Fibroblast of gingiva (primary cell): Measurements from ENCODE around the gene CCNB1.
"Not testable (repeated sequence)": the region's sequence is repeated elsewhere in the genome, so short reads cannot be mapped to it uniquely, and the experiment has no call there.

ENCODE experiments used
- DNase-seq: peaks from one replicate; pipeline ENCODE4 v3.0.0-alpha.2; 2011; ENCODE audit warnings: low read depth

The CCNB1 gene

DNA sequence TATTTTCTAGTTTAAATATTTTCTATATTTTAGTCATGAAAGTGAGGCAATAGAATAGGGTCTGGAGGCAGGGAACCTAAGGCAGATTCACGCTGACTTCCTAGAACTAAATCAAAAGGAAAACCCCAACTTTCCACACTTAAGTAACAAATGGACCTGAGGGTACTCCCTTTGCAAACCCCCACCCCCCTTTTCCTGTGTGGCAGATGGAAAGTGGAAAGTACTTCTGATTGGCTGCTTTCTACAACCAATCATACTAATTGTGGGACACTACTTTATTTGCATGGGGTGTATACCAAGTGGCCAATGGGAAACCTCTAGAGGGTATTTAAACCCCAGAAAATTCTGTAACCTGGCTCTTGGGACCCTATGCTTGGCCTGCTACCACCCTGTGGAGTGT is 17.7 kb downstream of the CCNB1 start:
- no peak for DNase-seq

DNA sequence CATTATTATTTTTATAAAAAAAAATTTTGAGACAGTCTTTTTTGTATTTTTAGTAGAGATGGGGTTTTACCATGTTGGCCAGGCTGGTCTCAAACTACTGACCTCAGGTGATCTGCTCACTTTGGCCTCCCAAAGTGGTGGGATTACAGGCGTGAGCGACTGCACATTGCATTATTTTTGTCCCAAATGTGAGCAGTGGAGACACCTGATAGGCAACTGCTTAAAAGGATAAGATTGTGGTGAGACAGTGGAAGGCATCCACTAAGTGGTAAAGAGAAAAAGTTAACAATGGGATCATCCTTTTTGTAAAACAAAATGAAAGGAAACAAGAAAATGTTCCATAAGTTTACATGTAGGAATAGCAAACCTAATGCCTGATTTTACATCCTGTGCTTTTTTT is 20.4 kb downstream of the CCNB1 start:
- DNase-seq: no peak

DNA sequence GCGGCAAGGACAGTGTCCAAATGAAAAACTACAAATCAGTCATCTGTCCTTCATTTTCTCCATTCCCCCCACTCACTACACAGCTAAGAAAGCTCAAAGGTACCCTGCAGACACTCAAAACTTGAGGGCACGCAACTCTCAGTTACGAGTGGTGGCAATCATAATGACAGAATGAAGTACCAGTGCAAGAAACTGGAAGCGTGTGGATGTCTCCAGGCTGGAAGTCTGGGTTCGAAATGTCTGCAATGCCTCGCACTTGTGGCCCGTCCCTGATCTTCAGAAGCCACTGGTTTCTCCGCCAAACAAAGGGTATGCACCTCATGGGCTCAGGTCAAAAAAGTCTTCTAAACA is 21.8 kb downstream of the CCNB1 start:
- DNase-seq: no peak

DNA sequence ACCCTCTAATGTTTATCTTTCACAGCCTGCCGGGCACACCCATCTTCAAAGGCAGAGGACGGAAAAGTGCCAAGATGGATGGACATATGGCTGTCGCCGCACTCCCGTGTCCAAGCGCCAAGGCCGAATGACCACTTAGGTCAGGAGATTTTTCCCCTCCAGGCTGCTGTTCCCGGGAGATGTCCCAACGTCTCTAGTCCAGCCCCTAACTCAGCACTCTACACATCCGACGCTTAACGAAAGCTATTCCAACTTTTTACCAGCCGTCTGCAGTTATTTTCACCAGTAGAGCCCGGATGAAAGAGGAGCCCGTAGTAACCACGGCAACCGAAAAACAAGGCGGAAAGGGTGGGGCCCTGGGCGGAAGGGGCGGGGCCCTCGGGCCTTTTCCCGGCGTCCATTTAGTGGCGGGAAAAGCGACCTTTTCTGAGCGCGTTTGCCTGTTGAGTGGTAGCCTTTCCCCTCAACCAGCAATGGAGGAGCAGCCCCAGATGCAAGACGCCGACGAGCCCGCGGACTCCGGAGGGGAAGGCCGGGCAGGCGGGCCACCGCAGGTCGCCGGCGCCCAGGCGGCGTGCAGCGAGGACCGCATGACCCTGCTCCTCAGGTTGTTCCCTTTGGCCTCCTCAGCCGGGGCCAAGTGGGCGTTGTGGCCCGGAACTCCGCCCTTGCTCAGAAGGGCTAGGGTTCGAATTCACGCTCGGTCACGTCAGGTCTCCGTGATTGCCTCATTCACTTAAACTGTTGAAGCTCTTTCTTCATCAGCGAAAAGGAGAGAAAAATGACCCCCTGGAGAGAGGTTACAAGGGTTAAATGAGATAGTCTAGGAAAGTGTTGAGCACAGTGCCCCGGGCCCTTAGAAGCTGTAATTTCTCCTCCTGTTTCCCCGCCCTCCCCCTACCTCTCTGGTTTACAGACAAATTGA is 22.5 kb downstream of the CCNB1 start, which contains the start of gene CENPH:
Gene CENPH, plus strand, starts transcription at position 422 of the 925 bp plus-strand sequence. Its CDS starts 52 bp downstream, at position 474.
- peak; percentile 87 for DNase-seq

DNA sequence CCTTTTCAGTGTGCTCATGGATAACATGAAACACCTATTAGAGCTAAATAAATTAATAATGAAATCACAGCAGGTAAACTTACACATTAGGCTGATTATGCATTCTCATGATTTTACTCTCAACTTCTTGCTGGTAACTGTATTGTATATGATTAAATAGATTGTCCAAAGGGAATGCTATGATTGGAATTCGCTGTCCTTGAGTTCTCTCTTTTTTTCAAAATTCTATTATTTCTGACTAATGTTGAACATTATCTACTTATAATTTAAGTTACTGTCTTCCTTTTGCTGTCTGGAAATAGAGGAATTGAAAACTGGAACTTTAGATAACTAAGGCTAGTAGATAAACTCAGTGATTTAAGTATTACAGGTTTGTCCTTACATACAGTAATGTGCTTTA is 35.5 kb downstream of the CCNB1 start:
- no peak for DNase-seq

DNA sequence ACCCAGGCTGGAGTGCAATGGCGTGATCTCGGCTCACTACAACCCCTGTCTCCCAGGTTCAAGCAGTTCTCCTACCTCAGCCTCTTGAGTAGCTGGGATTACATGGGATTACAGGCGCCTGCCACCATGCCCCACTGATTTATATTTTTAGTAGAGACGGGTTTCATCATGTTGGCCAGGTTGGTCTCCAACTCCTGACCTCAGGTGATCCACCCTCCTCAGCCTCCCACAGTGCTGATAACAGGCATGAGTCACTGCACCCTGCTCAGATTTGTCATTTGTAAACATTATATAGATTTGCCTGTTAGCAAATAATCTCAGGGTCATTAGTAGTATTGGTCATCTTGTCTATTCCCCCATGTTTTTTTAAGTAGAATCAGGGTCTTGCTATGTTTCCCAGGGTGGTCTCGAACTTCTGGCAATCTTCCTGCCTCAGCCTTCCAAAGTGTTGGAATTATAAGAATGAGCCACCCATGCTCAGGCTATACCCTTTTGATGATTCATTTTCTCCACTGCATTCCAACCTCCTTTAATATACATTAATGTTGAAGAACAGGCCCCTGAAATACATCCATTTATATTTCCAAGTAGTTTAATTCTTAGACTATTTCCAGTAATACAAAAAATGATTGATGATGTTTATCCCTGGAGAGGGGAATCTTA is 39.7 kb downstream of the CCNB1 start:
- DNase-seq: no peak

DNA sequence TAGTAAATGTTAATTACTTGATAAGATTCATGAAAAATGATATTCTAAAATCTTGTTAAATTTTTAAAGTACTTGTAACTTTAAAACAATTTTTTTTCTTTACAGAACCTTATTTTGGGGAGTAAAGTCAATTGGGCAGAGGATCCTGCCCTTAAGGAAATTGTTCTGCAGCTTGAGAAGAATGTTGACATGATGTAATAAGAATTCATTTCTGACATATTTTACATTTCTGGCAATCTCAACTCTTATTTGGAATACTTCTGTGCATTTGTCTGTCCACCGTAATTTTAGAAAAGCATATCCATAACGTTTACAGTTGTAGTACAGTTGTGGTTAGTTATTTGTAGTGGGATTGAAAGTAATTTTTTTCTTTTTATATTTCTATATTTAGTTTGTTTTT is 42.7 kb downstream of the CCNB1 start:
- DNase-seq: peak; percentile 21

DNA sequence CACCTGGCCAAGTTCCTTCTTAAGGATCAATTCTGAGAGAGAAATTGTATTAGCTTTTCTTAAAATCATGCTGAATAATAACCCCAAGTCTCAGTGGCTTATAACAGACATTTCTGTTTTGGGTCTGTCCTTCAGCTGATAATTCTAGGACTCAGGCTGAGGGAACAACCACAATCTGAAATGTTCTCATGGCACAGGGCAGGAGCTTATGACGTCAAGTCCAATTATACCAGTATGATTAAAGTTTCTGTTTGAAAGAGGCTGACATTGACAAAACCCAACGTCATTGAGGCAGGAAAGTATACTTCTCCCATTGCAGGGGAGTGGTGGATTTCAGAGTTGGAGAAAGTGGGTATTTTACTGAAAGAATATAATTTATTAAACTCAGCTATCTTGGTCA is 44.2 kb downstream of the CCNB1 start:
- no peak for DNase-seq

DNA sequence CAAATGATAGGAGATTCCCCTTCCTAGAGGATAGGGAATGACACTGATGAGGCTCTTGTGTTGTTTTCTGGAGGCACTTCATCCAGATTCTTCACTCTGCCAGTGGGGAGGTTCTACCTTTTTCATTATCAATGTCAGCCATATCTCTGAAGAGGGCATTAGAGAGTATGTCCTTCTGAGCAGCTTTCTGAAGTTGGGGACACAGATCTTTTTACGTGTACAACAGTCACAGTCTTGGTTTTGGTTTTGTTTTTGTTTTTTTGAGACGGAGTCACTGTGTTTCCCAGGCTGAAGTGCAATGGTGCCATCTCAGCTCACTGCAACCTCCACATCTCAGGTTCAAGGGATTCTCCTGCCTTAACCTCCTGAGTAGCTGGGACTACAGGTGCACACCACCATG is 45.1 kb downstream of the CCNB1 start:
- no peak for DNase-seq

DNA sequence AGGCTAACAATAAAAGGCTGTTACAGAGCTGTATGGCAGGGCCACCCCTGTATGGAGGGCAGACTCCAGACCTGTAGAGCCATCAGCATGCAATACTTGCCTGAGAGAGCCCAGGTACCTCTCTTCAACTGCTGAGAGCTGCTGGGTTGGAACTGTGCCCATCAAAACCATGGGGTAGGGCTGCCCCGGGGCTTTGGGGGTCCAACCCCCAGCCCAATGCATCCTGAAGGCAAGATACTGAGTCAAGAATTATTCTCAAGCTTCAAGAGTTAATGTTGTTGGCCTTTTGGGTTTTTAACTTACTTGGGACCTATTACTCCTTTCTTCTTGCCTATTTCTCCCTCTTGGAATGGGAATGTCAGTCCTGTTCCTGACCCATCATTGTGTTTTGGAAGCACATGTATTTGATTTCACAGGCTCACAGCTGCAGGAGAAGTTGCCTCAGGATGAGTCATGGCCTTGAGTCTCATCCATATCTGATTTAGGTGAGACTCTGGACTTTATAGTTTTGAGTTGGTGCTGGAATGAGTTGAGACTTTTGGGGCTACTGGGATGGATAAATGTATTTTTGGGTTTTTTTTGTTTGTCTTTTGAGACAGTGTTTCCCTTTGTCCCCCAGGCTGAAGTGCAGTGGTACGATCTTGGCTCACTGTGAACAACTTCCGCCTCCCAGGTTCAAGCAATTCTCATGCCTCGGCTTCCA is 46.7 kb downstream of the CCNB1 start:
- DNase-seq: peak; percentile 56

DNA sequence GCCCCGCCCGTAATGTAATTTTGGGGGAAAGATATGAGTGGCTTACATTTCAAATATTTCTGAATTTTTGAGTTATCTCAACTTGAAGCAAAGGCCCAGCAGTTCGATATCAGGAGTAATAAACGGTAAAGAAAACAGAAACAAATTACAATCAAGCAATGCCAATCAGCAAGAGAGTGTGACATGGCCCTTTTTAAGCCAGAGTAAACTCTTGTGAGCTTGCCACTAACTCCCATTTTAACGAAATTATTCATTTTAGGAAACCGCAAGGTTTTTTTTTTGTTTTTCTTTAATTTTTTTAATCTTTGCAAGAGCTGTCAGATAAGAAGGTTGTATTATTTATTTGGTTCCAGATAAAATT is 50.2 kb downstream of the CCNB1 start:
- no peak for DNase-seq

DNA sequence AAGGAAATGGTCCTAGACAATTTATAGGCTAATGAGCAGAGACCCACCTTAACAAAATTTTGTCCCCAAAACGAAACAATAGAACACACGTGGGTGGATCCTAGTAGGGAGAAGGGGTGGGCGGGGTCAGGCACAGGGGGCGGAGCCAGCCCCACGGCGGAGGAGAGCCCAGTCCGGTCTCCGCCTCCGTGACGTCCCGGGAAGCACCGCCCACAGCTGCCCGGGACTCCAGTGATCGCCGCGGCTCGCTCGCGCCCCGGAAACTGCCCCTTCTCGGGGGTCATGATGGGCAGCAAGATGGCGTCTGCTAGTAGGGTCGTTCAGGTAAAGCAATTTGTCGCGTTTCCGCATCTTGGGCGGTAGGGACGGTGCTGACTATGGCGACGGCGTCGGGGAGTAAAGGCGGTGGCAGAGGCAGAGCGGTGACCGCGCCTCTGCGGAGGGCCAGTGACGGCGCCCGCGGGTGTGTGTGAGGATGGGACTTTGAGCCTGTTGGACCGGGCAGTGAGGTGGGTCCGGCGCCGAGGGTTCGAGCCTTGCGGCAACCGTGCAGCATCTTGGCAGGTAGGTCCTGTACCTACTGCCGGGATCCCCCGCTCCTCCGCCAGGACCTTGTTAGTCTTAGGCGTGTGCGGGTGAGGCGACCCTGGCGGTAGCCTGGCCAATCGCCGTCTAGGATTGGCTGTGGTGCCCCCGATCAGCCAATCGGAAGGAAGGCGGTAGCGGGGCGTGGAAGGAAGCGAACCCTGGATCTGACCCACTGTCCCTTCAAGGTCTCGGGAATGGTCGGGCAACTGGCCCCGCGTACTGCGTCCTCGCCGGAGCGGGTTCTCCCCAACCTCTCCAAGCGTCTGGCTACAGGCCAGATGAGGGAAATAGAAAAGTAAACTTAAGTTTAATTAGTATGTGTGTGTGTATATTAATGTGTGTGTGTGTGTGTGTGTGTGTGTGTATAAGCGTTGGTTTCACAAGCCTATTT is 50.9 kb downstream of the CCNB1 start:
- DNase-seq: peak; percentile 92

DNA sequence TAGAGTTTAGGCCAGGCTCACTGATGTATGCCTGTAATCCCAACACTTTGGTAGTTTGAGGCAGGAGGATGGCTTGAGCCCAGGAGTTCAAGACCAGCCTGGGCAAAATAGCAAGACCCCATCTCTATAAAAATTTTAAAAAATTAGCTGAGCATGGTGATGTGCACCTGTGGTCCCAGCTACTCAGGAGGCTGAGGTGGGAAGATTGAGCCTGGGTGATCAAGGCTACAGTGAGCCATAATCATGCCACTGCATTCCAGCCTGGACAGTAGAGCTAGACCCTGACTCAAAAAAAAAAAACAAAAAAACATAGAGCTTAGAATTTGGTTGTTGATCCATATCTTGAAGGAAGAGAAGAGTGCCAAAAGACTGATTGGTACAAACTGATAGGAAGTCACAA is 53.0 kb downstream of the CCNB1 start:
- no peak for DNase-seq

DNA sequence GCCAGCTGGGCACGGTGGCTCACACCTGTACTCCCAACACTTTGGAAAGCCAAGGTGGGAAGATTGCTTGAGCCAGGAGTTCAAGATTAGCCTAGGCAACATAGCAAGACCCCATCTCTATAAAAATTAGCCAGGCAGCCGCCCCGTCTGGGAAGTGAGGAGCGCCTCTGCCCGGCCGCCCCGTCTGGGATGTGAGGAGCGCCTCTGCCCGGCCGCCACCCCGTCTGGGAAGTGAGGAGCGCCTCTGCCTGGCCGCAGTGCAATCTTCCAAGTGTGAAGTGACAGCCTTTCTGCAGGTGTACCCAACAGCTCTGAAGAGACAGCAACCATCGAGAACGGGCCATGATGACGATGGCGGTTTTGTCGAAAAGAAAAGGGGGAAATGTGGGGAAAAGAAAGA is 53.4 kb downstream of the CCNB1 start:
- not testable (repeated sequence) for DNase-seq

DNA sequence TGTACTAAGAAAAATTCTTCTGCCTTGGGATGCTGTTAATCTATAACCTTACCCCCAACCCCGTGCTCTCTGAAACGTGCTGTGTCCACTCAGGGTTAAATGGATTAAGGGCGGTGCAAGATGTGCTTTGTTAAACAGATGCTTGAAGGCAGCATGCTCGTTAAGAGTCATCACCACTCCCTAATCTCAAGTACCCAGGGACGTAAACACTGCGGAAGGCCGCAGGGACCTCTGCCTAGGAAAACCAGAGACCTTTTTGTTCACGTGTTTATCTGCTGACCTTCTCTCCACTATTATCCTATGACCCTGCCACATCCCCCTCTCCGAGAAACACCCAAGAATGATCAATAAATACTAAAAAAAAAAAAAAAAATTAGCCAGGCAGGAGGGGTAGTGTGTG is 53.9 kb downstream of the CCNB1 start:
- not testable (repeated sequence) for DNase-seq

DNA sequence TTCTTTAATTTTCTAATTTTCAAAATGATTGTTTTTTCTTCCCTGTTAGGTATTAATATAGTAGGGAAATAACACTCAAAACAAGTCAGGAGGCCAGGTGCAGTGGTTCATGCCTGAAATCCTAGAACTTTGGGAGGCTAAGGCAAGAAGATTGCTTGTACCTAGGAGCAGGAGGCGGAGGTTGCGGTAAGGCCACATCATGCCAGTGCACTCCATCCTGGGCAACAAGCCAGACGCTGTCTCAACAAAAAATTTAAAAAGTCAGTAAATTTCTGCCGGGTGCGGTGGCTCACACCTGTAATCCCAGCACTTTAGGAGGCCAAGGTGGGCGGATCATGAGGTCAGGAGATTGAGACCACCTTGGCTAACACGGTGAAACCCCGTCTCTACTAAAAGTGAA is 57.6 kb downstream of the CCNB1 start:
- DNase-seq: no peak

DNA sequence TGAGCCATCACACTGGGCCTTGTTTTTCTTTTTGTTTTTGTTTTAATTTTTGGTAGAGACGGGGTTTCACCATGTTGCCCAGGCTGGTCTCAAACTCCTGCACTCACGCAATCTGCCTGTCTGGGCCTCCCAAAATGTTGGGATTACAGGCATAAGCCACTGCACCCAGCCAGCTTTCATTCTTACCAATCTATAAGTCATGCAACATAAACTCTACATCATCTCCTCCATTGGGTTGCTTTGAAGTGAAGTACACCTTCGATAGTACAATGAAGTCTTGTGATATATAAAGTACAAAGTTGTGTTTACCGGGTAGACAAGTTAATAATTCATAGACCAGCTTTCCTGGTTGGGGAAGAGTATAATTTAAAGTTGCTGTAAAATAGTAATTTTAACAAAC is 58.9 kb downstream of the CCNB1 start:
- DNase-seq: no peak
